HG02885 (cell line): Measurements from ENCODE around the gene ENDOD1.
A peak's percentile ranks its signal among the peaks of the same experiment; 100 is the strongest.

Source experiments
- ATAC-seq: cut with Tn5 transposase; IDR thresholded peaks from one replicate; pipeline ENCODE4 v1.9.1; 2021; ENCODE audit warnings: mild to moderate bottlenecking; ENCODE audit not compliant: unreplicated experiment, poor library complexity

ENDOD1 gene

GRCh38 chr11:95140397-95141033 is 50.9 kb downstream of the ENDOD1 start:
- no peak for ATAC-seq

DNA sequence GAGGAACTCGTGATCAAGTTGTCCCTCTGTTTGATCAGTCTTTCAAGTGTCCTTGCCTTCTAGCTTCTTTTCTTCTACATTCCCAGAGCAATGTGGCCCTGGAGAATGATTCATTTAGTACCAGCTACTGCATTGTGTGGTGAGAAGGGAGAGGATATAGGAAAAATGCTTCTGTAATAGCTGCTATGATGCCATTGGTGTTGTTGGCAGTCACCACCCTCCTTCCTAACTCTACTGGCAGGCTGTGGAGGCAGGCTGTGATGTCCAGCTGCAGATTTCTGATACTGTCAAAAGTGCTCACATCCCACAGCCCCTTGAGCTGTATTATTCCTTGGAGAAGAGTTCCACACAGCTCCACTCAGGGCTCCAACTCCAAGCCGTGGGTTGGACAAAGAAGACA is 52.8 kb downstream of the ENDOD1 start:
- no peak for ATAC-seq

DNA sequence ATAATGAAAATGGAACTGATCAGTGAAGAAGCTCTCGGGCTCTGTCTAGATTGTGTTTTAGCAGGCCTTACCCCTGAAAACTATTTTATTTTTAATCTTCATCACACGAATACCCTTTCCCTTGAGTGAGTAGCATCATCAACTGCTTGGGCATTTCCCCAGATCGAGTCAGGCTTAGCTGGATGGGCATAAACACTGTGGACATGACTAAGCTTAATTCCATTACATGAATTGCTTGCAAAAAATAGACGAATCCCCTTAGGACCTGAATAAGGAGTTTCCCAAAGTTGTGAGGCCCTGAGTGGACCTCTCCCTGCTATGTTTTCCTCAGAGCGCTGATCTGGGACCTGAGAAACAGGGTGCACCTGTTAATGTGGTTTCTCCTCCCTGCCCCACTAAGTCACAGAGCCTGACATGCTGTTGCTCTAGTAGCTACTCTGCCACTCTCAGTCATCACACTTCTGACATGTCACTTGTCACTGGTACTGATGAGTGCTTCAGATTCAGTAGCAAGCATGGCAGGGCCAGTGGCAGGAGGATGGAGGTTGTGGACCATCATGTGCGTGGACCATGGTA is 53.5 kb downstream of the ENDOD1 start:
- no peak for ATAC-seq

GRCh38 chr11:95144313-95145235 is 54.9 kb downstream of the ENDOD1 start:
- ATAC-seq = no peak

- ATAC-seq = no peak
Measured at GRCh38 chr11:95145430-95146060, 55.9 kb downstream of the ENDOD1 start.

GRCh38 chr11:95147364-95147905 is 57.8 kb downstream of the ENDOD1 start:
- ATAC-seq = no peak

DNA sequence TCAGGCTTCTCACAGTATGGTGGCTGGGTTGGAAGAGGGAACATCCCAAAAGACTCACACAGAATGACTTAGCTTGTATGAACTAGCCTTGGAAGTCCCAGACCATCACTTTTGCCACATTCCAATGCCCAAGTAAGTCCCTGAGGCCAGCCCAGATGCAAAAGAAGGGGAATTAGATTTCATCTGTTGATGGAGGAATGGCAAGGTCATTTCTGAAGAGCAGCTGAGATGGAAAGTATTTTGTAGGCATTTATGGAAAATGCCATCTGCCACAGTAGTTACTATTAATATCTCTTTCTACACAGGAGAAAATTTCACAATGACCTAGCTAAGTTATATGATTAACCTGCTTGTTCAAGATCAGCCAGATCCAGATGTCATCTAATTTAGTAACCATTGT is 58.8 kb downstream of the ENDOD1 start:
- ATAC-seq = no peak

- no peak for ATAC-seq
Measured at GRCh38 chr11:95148938-95149337, 59.3 kb downstream of the ENDOD1 start.

DNA sequence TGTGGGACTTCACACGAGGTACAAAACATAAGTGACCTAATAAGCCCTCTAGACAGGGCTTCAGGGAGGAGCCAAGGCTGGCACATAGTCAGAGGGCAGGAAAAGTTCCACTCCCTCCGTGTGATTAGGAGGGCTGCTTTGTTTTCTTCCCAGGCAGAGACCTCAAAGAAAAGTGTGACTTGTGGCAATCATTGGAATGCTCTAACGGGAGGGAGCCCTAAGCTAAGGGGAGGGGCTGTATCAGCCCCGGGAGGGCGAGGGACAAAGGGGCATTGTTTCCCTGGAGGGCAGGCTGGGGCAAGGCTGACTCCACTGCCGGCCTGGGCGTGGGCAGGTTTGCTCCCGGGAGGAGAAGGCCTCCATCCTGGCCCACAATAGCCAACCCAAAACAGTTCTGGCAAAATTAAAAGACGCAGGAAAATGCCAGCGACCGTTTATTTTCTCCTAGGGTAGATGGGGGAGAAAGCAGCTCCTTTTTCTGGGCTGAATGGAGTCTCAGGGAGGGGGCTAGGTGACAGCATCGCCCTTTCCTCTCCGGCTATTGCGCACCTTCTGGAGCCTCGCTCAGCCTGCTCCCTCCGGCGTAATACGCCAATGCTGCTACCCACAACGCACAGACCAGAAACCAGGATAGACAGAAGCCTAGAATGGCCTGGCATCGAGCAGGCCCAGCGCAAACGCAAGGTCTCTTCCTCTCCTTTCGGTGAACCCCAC is 60.2 kb downstream of the ENDOD1 start:
- ATAC-seq = no peak

DNA sequence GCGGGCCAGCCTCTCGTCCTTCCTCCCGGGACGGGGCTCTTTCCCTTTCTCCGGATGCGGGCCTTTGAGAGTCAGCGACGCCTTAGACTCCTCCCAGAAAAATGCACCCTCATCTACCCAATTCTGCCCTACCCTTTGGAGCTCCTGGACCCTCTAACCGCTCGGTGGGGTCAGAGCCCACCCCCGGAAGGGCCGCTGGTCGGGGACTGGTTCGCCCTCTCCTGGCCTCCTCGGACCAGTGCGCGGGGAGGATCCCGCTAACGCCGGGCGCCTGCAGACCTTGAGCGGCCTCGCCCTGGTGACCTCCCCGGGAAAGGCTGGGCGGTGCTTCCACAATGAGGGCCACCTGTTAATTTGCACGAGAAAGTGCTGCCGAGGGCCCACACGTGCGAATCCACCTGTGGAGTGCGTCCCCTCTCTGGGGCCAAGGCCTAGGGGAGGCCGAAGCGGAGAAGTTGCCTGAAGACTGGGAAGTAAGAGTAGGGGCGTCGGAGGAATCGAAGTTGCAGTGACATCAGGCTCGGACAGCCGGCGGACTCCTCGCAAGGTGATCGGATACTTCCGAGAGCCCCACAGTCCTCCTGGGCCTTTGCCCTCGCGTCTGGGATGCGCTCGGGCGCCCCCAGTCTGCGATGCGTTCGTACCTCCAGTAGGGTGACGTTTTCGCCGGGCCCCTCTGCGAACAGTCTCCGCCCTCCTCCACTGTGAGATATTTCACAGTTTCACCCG is 61.5 kb downstream of the ENDOD1 start:
- peak; percentile 86 for ATAC-seq

DNA sequence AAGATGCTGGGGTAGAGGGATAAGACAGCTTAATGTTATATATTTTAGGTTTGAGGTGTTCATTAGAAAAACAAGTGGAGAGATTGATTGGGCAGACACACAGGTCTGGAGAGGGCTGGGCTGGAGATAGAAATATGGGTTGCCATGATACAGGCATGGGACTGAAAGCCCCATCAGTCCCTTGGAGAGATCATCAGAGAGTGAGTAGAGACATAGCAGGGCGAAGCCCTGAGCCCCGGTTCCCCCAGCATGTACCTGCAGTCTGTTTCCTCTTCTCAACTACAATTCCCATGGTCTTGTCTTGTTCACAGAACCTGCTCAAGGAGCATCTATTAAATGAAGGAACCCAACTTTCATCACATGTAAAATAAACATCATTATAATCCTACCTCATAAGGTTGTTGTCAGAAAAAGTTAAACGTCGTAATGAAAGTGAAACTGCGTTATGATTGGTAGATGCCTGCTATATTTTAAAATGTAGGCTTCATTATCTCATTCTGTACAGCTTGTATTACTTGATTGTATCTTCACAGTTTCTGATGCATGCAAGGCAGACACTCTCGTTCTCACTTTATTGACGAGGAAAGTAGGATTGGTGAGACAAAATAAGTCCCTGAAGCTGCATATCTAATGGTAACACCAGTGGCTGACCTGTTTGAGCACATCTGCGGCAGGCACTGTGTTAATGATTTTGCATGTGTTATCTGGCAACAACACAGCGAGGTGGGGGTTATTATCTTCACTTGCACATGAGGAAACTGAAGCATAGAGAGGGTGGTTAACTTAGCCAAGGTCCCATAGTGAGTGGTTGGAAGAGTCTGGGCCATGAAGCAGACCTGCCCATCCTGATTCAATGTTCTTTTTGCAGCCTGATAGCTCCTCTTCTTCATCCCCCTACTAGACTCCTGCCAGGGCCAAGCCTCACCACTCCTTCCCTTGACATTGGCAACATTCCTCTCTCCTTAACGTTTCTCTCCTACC is 63.5 kb downstream of the ENDOD1 start:
- no peak for ATAC-seq

DNA sequence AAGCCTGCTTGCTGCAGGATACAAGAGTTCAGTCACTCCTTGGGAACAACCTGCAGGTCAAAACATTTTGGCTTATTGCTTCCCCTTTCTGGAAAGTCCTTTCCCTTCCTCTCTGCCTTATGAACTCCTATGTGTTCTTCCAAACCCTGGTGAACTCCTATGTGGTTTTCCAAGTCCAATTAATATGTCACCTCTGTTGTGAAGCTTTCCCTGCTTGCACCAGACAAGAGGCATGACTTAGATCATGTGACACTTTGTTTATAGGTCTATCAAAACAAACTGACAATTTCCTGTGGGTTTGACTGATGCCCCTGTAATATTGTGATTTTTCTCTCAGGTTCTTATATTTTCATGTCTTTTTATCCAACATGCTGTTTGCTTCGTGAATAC is 64.2 kb downstream of the ENDOD1 start:
- no peak for ATAC-seq

DNA sequence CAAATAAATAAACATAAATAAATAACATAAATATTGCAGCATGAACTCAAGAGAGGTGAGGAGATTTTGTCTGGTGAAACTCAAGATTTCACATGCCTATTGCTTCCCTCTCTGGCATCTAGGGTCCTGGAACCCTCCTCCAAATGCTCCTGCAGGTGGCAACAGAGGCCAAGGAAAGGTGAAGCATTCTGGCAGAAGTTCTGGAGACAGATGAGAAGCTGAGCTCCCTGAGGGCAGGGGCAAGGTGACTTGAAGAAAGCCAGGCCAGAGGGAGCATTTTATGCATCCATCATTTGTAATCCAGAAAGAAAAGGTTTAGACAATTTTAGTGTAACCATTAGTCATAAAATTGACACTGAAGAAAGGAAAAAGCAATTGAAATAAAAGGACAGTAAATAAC is 64.9 kb downstream of the ENDOD1 start:
- peak; percentile 20 for ATAC-seq

DNA sequence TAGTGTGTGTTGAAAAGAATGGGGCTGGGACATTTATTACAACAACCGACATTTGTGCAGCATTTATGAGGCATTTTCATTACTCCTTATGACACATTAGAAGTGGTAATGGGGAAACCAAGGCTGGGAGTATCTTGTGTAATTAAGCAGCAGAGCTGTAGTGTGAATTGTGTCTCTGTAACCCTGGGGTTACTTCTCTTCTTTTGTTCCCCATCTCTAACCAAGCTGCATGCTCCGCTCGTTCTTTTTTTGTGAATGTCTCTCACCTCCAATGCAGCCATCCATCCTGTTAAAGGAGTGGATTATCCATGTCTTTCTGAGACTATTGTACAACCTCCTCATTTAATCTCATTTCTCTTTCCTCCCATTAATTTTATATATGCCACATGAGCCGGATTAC is 65.7 kb downstream of the ENDOD1 start:
- no peak for ATAC-seq

DNA sequence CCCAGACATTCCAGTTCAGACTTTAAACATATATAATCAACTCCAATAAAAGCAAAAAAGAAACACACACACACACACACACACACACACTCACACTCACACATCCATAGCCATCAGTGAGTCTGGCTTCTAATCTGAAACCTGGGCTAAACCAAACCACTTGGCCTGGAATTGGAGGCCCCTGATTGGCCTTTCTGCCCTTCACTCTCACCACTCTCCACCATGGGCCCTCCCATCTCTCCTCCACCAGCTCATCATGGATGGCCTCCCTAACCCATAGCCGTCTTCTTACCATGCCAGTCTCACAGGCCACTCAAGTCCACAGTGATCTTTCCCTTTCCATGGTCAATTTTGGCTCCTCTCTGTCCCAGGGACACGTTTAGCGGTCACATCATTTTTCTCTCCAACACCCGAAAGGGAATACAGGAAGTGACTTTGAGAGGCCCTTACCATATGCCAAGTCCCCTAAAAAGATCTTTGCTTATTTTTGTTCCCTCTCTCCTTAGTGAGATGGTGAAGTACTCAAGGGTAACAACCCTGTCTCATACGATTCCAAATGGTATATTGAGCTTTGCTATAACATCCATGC is 66.6 kb downstream of the ENDOD1 start:
- ATAC-seq = no peak

DNA sequence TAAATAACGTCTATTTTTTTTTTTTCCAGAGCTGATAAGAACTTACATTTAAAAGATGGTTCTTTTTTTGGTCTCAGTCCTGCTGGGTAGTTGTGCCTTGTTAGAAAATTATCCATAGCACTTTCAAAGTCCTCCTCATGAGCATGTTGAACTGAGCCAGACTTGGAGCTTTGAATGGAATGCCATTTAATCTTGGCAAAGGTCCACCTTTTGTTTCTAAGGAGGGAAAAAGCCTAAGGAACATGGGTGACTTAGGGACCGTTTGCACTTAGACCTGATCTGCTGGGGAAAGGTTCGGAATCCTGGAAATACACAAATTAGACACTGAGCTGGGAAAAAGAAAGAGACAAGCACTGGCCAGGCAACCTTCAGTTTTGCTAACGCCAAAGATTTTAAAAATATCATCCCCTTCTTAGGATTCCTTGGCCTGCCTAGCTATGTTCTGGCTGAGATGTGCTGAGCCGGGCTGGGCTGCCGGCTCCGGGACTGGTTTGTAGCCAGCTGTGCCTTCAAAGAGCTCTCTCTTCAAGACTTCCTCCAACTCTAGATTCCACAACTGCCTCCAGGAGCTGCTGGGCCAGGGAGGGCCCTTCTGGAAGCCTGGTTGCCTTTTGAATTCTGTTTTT is 67.4 kb downstream of the ENDOD1 start:
- no peak for ATAC-seq

DNA sequence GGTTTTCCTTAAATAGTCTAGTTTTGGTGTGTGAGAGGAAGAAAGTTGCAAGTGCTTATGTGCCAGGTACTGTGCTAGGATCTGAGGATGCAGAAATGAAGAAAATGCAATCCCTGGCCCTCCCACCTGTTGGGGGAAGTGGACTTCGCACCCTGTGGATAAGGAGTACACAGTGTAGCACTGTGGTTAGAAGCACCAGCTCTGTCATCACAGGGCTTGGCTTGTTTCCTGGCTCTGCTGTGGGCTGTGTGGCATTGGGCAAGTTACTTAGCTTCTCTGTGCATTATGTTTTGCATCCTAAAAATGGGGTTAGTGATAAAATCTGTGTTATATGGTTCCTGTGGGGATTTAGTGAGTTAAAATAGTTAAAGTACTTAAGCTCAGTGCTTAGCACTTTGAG is 68.2 kb downstream of the ENDOD1 start:
- no peak for ATAC-seq
